ENCODE data around the gene ACTL7B.

Gene ACTL7B

GRCh38 chr9:108883085-108883484 is 27.3 kb upstream of the ACTL7B start:
- ChIA-PET CTCF (no interaction called here), POLR2A (no interaction called here)
- DNase-seq (ENCODE audit: extremely low spot score): no peak
- TF ChIP-seq FOXK2 (IDR thresholded peaks at IDR 0.05): no peak
- no peak for TF ChIP-seq SUZ12 (IDR thresholded peaks at IDR 0.05)
- no peak for TF ChIP-seq SP1 (IDR thresholded peaks at IDR 0.05)
- TF ChIP-seq FOXM1 (IDR thresholded peaks at IDR 0.05; ENCODE audit: borderline replicate concordance): no peak
- TF ChIP-seq ARNT (IDR thresholded peaks at IDR 0.05): no peak
- no peak for TF ChIP-seq ELF4 (IDR thresholded peaks at IDR 0.05)

- TF ChIP-seq TARDBP (IDR thresholded peaks at IDR 0.05) (no peak), L3MBTL2 (conservative IDR thresholded peaks at IDR 0.05) (no peak), SP1 (IDR thresholded peaks at IDR 0.05) (no peak), ZNF384 (IDR thresholded peaks at IDR 0.05) (no peak), FOXM1 (IDR thresholded peaks at IDR 0.05; ENCODE audit: borderline replicate concordance) (no peak), NFRKB (IDR thresholded peaks at IDR 0.05) (no peak), LEF1 (IDR thresholded peaks at IDR 0.05; ENCODE audit: borderline replicate concordance) (no peak)
- DNase-seq (ENCODE audit: extremely low spot score): no peak
- CTCF ChIA-PET: no interaction called here
- POLR2A ChIA-PET: no interaction called here
Observed at GRCh38 chr9:108882052-108882888, 26.5 kb upstream of the ACTL7B start.

GRCh38 chr9:108880738-108881316 is 25.0 kb upstream of the ACTL7B start:
- CTCF ChIA-PET: no interaction called here
- no peak for TF ChIP-seq ZNF384 (IDR thresholded peaks at IDR 0.05)
- TF ChIP-seq CTBP1 (IDR thresholded peaks at IDR 0.05; ENCODE audit: borderline replicate concordance): no peak
- no peak for TF ChIP-seq PKNOX1 (IDR thresholded peaks at IDR 0.05)
- TF ChIP-seq TARDBP (IDR thresholded peaks at IDR 0.05): no peak
- TF ChIP-seq FOXM1 (IDR thresholded peaks at IDR 0.05; ENCODE audit: borderline replicate concordance): no peak
- TF ChIP-seq ARNT (IDR thresholded peaks at IDR 0.05): no peak
- TF ChIP-seq SP1 (IDR thresholded peaks at IDR 0.05): no peak
- TF ChIP-seq ELF4 (IDR thresholded peaks at IDR 0.05): no peak
- POLR2A ChIA-PET: no interaction called here
- no peak for DNase-seq (ENCODE audit: extremely low spot score)

GRCh38 chr9:108877524-108877923 is 21.7 kb upstream of the ACTL7B start:
- ChIA-PET CTCF (no interaction called here), POLR2A (no interaction called here)
- TF ChIP-seq FOXA1 (IDR thresholded peaks at IDR 0.05): no peak
- no peak for TF ChIP-seq ARNT (IDR thresholded peaks at IDR 0.05)
- TF ChIP-seq PKNOX1 (IDR thresholded peaks at IDR 0.05): no peak
- no peak for TF ChIP-seq L3MBTL2 (conservative IDR thresholded peaks at IDR 0.05)
- no peak for TF ChIP-seq BHLHE40 (IDR thresholded peaks at IDR 0.05; ENCODE audit: borderline replicate concordance)
- DNase-seq (ENCODE audit: extremely low spot score): no peak

- POLR2A ChIA-PET: no interaction called here
- CTCF ChIA-PET: no interaction called here
- no peak for DNase-seq (ENCODE audit: extremely low spot score)
- no peak for TF ChIP-seq CTBP1 (IDR thresholded peaks at IDR 0.05; ENCODE audit: borderline replicate concordance)
- TF ChIP-seq NFRKB (IDR thresholded peaks at IDR 0.05): no peak
- TF ChIP-seq ELF4 (IDR thresholded peaks at IDR 0.05): no peak
- TF ChIP-seq FOXK2 (IDR thresholded peaks at IDR 0.05): no peak
Observed at GRCh38 chr9:108876425-108876824, 20.6 kb upstream of the ACTL7B start.

GRCh38 chr9:108874058-108874788 is 18.4 kb upstream of the ACTL7B start:
- TF ChIP-seq PKNOX1 (IDR thresholded peaks at IDR 0.05) (no peak), SUZ12 (IDR thresholded peaks at IDR 0.05) (no peak), L3MBTL2 (conservative IDR thresholded peaks at IDR 0.05) (no peak), HDGF (IDR thresholded peaks at IDR 0.05; ENCODE audit: borderline replicate concordance) (no peak), ELF4 (IDR thresholded peaks at IDR 0.05) (no peak), BHLHE40 (IDR thresholded peaks at IDR 0.05; ENCODE audit: borderline replicate concordance) (no peak), SP1 (IDR thresholded peaks at IDR 0.05) (no peak), FOXM1 (IDR thresholded peaks at IDR 0.05; ENCODE audit: borderline replicate concordance) (no peak), ZNF384 (IDR thresholded peaks at IDR 0.05) (no peak), ARNT (IDR thresholded peaks at IDR 0.05) (no peak), LEF1 (IDR thresholded peaks at IDR 0.05; ENCODE audit: borderline replicate concordance) (no peak), FOXK2 (IDR thresholded peaks at IDR 0.05) (no peak), FOXA1 (IDR thresholded peaks at IDR 0.05) (no peak), CTBP1 (IDR thresholded peaks at IDR 0.05; ENCODE audit: borderline replicate concordance) (no peak), NFRKB (IDR thresholded peaks at IDR 0.05) (no peak), TARDBP (IDR thresholded peaks at IDR 0.05) (no peak)
- DNase-seq (ENCODE audit: extremely low spot score): no peak
- POLR2A ChIA-PET: no interaction called here
- CTCF ChIA-PET: no interaction called here

All from HEK293T (cell line).